Measurements from ENCODE around the gene TEDC1.

DNA sequence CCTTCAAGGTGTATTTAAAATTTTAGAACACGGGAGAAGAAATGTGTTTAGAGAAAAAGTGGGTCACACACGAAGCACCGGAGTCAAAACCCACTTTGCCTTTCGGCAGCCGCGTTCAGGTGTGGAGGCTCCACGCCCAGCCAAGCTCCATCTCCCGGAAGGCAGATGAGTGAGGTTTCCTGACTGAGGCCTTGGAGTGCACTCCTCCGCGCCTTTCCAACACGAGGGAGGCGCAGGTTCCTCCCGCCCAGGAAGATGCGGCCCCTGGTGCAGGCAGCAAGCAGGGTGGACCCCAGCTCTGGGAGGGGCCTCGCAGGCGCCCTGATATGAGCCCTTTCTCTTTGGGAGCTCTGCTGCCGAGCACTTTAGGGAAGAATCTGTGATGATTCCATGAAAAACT is 48.9 kb upstream of the TEDC1 start:
- TF ChIP-seq, protein P1, sequence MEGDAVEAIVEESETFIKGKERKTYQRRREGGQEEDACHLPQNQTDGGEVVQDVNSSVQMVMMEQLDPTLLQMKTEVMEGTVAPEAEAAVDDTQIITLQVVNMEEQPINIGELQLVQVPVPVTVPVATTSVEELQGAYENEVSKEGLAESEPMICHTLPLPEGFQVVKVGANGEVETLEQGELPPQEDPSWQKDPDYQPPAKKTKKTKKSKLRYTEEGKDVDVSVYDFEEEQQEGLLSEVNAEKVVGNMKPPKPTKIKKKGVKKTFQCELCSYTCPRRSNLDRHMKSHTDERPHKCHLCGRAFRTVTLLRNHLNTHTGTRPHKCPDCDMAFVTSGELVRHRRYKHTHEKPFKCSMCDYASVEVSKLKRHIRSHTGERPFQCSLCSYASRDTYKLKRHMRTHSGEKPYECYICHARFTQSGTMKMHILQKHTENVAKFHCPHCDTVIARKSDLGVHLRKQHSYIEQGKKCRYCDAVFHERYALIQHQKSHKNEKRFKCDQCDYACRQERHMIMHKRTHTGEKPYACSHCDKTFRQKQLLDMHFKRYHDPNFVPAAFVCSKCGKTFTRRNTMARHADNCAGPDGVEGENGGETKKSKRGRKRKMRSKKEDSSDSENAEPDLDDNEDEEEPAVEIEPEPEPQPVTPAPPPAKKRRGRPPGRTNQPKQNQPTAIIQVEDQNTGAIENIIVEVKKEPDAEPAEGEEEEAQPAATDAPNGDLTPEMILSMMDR (IDR thresholded peaks at IDR 0.05; ENCODE audit: low read depth, low read length, poor library complexity, severe bottlenecking), result no peak
- no peak for TF ChIP-seq EZH2phosphoT487 (IDR thresholded peaks at IDR 0.05; ENCODE audit: borderline replicate concordance, low read length)
